HG03135 (cell line): ENCODE measurements around the gene FOXL2.
"Not testable (repeated sequence)": the region's sequence is repeated elsewhere in the genome, so short reads cannot be mapped to it uniquely, and the experiment has no call there.

ENCODE experiments used
- ATAC-seq: cut with Tn5 transposase; IDR thresholded peaks from one replicate; pipeline ENCODE4 v1.9.1; 2021; ENCODE audit warnings: mild to moderate bottlenecking, moderate library complexity; ENCODE audit not compliant: unreplicated experiment

FOXL2 gene

GRCh38 chr3:138933981-138934691, 12.8 kb downstream of the FOXL2 start:
- ATAC-seq, result no peak

- ATAC-seq, result no peak
Observed at GRCh38 chr3:138933068-138933668, 13.8 kb downstream of the FOXL2 start.

DNA sequence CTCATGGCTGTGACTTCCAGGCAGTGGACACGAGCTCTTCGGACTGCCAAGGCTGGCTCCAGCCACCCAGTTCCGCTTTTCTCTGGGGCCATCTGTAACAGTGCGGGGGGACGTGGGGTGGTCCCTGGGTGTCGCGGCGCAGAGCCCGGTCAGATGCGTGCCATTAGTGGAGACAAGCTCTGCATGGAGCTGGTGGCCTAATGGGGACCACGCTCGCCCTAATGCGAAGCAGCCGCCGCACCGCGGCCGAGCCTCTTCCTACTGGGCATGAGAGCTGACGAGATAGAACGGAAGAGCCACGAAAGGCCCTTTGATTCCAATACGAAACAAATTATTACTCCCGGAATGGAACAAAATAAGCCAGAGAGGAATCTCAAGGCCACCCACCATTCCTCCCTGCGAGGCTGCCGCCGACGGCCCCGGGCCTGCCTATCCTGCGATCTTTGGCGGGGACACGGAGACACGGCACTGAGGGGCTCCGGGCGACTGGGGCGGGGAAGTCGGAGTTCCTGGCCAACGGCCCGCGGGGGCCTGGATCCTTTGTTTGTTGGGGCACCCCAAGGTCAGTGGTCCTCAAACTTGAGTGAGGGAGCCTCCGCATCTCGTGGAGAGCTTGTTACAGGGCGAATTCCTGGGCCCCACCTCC, 18.1 kb downstream of the FOXL2 start:
- ATAC-seq, result no peak

- peak; percentile 83 for ATAC-seq
Observed at GRCh38 chr3:138923531-138923994, 23.4 kb downstream of the FOXL2 start.

DNA sequence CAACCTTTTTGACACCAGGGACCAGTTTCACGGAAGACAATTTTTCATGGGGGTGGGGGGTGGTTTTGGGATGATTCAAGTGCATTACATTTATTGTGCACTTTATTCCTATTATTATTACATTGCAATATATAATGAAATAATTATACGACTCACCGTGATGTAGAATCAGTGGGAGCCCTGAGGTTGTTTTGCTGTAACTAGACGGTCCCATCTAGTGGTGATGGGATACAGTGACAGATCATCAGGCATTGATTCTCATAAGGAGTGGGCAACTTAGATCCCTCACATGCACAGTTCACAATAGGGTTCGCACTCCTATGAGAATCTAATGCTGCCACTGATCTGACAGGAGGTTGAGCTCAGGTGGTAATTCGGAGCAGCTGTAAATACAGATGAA, 24.5 kb downstream of the FOXL2 start:
- not testable (repeated sequence) for ATAC-seq

DNA sequence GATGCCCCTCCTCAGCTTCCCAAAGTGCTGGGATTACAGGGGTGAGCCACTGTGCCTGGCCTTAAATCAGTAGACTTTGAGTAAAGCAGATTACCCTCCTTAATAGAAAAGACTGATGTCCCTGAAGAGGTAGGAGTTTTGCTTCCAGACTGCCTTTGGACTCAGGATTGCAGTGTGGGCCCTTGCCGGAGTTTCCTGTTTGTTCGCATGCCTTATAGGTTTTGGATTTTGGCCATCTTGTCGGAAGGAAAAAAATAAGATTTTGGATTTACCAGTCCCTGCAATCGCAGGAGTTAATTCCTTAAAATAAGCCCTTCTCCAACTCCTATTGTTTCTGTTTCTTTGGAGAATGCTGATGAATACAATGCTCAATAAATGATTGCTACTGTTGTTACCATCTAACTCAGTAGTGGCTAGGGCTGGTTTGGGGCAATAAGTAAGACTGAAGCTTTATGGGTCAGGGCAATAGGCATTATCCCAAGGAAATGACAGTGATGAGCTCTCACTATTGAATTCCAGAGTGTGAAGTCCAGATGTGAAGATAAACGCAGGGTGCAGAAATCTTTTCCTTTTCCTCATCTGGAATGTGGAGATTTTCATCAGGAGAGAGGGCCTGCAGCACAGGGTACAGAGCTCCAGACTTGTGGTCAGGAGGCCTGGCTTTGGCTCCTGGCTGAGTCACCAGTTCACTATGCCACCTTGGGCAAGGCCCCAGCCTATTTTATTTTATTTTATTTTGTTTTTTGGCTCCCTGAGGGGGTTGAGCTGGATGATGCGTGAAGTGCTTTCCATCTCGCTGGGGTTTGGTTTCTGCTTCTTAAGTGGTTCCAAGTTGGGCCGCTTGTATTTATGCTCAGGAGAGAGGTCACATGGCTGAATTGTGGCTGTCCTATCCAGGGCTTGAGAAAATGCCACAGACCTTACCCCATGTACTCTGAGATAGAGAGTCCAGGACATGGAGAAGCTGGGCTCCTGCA, 25.3 kb downstream of the FOXL2 start:
- ATAC-seq, result no peak

GRCh38 chr3:138919325-138919724, 27.6 kb downstream of the FOXL2 start:
- no peak for ATAC-seq

DNA sequence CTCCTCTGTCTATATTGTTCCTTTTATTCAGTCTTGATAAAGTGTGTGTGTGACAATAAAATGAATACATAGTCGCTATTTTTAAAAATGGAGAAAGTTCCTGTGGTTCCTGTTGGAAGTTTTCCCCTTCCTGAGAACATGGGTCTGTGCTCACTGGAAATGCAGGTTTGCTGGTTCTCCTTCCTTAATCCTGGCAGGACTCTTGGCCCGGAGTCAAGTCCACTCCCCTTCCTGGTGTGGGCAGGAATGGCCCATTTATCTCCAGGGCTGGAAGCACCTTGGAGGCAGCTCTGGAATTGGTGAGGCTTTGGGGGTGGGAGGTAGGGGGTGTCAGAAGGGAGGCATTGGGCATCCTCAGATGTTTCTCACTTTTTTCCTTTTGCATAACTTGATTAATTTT, 30.1 kb downstream of the FOXL2 start:
- no peak for ATAC-seq

GRCh38 chr3:138915503-138916498, 31.1 kb downstream of the FOXL2 start:
- peak; percentile 78 for ATAC-seq

DNA sequence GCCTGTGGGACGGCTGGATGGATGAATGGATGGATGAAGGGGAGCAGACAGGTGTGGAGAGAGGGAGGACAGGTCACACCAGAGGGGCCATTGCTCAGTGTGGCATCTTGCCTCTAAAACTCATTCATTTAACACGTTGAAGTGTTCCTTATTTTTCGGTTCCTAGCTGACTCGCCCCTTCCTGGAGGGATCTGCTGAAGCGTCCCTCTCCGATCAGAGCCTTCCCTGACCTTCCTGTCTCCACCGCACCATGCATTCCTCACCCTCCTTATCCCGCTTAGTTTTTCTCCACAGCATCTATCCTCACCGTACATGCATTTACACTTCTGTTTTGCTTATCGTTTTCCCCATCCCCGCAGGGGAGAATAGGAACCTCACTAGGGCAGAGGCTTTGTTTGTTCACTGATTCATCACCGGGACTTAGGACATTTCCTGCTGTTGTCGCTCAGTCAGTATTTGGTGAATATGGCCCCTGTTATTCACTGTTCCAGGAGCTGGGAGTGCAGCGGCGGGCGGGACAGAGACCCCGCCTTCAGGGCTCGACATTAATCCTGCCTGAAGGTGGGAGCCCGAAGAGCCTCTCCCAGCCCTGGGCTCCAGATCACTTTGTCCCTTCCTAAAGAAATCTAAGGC, 32.0 kb downstream of the FOXL2 start:
- peak; percentile 11 for ATAC-seq

DNA sequence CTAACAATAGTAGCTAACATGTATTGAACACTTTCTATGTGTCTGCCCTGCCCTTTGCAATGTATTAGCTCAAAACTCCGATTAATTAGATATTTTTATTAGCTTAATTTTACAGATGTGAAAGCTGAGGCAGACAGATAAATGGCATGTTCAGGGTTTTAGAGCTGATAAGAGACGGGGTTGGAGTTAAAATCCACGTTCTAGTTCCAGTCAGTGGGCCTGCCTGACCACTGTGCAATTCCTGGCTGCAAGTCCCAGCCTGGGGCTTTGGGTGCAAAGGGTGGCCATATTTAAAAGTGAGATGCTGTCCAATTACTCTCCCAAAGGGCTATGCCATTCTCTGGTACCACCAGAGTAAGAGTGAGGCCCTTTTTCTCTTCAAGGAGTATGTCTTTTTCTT, 33.2 kb downstream of the FOXL2 start:
- no peak for ATAC-seq

GRCh38 chr3:138912237-138912636, 34.7 kb downstream of the FOXL2 start:
- no peak for ATAC-seq

GRCh38 chr3:138911621-138912020, 35.3 kb downstream of the FOXL2 start:
- no peak for ATAC-seq

- ATAC-seq, result no peak
Observed at GRCh38 chr3:138909904-138910303, 37.0 kb downstream of the FOXL2 start.

GRCh38 chr3:138908846-138909245, 38.1 kb downstream of the FOXL2 start:
- ATAC-seq, result no peak

DNA sequence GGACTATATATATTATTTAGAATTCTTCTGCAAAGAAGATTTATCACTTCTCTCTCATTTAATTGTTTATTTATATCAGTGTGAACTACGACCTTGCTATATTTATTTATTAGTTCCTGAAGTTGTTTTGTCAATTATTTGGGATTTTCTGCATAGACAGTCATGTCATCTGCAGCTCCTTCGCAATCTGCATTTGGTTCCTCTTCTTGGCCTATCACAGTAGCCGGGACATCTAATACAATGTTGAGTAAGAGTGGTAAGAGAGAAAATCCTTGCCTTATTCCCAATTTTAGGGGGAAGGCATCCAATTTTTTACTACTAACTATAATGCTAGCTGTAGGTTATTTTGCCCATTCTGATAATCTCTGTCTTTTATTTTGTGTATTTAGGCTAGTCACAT, 39.4 kb downstream of the FOXL2 start:
- ATAC-seq, result no peak

GRCh38 chr3:138902171-138902570, 44.8 kb downstream of the FOXL2 start:
- no peak for ATAC-seq

DNA sequence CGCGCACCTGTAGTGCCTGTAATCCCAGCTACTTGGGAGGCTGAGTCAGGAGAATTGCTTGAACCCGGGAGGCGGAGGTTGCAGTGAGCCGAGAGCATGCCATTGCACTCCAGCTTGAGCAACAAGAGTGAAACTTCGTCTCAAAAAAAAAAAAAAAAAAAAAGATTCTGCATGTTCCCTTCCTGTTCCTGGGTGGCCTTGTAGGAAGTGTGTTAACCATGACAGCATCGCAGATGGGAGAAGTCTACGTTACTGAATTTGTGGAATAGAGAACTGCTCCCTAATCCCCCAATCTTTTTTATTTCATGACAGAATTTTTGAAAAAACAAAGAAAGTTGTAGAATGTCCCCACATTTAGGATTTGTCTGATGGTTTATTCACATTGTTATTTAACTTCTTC, 45.4 kb downstream of the FOXL2 start:
- no peak for ATAC-seq

DNA sequence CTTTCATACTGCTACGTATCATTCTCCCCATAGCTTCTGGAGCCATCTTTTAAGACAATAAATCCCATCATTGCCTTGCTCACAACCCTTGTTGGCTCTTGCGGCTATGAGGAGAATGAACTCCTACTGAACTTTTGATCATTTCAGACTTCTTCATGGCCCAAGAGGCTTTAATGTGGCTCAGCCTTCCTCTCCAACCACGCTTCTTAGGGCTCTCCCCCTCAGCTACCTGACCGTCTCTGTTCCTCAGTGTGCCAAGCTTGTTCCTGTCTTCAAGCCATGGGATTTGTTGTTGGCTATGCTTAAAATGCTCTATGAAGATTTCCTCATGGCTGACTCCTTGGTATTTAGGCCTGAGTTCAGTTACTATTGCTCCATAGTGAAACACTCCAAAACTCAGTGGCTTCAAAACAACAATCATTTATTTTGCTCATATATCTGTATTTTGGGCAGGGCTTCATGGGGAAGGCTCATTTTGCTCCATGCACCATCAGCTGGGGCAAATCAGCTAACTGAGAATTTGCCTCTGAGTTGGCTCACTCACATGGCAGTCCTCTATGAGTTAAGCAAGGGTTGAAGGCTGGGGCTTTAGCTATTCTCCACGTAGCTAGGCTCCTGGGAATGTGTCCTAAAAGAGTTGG, 47.5 kb downstream of the FOXL2 start:
- ATAC-seq, result no peak
